Measurements from ENCODE around the gene ARID1B.

The ARID1B gene

DNA sequence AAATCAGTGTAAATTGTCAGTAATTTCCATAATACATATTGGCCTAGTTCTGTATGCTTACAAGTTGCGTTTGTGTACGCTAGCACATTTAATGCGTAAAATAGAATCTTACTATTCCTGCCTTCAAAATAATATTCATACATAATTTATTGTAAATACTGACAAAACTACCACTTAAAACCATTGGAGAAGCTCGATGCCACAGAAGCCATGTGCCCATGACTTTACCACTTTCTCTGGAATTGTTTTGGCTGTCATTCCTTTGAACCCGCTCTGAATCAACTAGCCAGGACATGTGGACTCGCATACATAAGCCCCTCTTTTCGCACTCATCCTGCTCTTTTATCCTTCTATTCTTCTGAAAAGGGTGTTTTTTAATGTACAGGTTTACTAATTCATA lies 394.6 kb downstream of the ARID1B start:
- DNase-seq: no peak

DNA sequence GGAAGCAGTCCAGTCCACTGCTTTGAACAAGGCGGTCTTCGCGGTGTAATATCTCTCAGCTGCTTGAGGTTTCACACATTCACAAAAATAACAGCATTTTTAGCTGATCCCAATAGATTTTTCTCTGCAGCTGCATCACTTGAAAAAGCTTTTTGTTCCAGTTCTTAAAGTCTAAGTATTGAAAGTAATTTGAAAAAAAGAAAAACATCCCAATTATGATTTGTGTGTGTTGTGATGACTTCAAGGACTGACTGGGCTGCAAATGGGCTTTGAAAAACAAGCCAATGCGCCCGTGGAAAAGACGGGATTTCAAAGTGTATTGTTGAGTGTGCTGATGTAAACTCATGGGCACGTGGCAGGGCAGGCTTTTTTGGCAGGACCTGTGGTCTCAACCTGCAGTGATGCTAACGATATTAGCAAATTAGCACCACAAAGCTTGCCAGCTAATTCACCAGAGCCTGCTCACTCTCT lies 395.1 kb downstream of the ARID1B start:
- peak; percentile 86 for DNase-seq

DNA sequence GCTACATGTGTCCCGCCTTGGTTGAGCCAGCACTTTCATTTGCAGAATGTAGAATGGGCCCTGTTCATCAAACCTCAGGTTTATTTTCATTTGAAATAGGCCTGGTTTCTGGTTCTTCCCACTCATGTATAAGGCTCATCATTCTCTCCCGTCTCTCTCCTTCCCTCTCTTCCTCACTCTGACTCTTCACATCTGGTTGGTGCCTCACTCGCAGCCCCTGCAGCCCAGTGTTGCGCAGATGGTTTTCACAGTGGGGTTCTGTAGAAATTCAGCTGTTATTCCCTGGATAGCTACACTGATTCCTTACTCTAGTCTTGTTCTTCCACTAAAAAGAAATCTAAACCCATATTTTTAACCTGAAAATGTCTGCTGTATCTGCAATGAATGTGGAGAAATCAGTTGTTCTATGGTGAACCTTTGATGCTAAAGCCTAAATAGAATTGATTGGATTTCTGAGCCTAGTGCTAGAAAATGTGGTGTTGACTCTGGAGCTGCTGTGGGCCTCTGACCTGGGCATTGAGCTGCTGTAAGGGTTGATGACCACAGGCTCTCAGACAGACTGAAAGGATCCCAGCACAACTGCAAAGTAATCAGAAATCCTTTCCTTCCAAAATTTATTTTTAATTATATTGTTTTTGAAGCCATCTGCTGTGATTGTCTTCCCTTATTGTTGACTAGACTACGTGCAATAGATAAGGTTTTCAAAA lies 395.8 kb downstream of the ARID1B start:
- no peak for DNase-seq

DNA sequence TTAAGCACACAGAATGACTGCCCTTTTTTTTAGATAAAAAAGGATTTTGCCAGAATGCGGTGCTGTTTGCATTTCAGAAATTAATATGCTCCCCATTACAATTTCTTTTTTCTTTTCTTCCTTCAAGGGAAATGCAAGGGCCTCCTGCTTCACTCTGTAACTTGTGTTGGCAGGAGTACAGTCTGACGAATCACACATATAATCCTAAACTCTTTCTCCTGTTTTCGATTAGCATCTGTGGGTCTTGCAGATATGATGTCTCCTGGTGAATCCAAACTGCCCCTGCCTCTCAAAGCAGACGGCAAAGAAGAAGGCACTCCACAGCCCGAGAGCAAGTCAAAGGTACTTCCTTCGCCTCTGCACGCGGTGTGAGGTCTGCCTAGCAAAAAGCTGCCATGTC lies 396.6 kb downstream of the ARID1B start:
- DNase-seq: no peak

DNA sequence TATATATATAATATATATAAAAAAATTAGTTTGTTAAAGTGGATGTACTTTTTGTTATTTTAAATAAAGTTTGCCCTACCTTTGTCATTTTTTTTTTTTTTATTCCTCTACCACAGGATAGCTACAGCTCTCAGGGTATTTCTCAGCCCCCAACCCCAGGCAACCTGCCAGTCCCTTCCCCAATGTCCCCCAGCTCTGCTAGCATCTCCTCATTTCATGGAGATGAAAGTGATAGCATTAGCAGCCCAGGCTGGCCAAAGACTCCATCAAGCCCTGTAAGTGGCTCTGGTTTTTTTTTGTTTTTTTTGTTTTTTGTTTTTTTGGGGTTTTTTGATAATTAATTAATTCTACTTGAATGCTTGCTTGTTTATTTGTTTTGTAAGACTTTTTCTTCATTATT lies 397.6 kb downstream of the ARID1B start:
- no peak for DNase-seq

DNA sequence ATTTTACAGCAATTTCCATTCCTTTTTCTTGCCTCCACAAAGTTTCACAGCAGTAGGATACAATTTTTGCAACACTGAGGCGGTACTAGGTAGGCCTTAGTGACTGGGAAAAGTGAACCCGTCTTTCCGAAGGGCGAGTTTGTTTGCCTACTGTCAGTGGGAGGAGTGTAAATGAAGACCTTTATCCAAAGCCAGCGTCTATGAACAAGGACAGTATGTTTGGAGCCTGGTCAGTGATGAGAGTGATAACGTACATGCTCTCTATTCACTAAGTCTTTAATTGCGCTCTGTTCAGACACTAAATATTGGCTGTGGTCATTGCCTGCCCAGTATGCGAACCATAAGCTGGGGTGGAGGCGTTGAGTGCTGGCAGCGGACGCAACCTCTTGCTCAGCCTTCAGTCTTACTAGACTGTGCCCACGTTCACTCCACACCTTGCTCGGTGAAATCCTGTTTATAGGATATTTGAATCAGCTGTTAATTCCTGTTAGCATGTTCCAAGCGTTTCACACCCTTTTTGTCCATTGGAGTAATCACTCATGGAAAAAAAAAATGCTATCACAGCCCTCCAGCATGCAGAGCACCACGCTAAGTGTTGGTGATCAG lies 400.7 kb downstream of the ARID1B start:
- DNase-seq: no peak

DNA sequence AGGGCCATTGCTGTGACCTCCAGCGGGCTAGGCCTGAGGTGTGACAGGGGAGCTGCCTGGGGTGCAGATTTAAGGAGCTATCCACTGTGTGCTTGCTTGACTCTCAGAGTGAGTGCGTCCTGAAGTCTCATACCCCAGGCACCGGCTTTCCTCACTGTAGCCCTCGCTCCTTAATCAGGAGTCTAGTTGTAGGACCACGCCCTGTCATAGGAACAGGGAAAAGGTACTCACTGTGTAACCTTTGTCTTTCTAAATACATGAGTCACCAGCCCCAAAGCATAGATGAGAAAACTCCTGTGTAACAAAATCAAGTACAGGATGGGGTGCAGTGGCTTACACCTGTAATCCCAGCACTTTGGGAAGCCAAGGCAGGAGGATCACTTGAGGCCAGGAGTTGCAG lies 404.5 kb downstream of the ARID1B start:
- DNase-seq: no peak

DNA sequence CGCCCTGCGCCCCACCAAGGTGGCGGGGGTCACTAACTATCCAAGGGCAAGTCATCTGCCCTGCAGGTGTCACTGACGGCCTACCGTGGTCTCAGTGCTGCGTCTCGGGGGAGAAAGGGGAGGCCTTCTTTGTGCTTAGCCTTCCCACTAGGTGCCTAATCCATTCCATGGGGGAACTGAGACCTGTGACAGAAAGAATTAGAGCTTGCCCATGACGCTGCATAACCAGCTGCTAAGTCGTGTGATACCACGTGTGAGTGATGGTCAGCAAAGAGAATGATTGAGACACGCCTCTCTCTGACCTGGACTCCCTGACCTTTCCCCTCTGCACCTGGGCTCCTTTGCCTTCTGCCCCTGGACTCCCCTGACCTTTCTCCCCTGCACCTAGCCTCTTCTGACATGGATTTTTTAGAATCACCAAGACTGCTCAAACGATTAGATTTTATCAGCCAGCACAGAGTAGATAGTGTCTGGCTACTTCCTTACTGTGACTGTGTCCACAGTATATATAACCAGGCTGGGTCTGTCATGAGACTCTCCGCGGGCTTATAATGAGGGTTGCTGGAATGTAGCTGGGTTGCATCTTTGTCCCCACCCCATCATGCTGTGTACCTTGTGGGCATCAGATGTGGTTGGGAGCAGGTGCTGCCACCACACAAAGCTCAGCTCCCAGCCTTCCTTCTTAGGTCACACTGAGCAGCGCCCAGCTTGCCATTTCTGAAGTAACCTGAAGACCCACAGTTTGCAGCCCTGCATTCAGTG lies 405.5 kb downstream of the ARID1B start:
- DNase-seq: no peak

DNA sequence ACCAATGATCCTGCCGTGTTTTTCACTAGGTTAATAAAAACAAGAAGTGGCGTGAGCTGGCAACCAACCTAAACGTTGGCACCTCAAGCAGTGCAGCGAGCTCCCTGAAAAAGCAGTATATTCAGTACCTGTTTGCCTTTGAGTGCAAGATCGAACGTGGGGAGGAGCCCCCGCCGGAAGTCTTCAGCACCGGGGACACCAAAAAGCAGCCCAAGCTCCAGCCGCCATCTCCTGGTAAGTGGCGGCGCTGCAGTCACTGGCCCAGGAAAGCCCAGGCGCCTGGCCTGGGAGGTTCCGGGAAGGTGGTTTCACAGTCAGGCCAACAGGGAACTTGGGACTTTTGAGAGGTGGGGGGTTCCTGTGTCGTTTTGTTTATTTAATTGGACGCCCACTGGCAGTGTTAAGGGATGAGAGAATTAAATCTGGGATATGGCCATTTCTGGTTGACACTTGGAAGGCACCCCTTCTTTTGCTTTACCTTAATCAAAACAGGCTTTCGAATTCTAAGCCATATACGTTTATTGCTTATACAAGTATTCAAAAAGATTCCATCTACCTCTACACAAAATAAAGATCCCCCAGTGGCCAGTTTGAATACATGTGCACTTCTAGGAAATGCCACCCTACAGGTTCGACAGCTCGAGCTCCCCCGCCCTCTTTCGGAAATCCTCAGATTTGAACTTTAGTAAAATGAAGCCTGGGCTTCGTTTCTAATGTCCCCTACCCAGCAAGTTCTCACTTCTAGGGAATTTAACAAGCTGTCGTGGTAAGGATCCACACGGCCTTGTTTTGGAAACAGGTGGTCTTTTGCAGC lies 407.2 kb downstream of the ARID1B start:
- DNase-seq: peak; percentile 87

DNA sequence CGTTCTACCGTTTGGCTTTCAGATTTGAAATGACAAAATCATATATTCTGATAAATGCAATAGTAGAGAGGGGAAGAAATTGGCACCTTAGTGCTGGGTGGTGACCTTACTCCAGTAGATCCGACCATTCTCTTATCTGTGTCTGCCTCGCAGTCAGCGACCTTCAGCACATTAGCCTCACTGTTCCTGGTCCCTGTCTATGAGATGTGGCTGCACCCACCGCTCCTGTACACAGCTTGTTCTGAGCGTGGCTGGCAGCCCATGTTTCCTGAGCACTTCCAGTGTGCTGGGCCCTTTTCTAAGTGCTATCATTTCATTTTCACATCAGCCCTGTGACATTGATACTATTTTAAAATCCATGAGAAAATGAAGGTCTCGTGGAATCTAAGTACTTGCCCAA lies 408.0 kb downstream of the ARID1B start:
- DNase-seq: no peak

DNA sequence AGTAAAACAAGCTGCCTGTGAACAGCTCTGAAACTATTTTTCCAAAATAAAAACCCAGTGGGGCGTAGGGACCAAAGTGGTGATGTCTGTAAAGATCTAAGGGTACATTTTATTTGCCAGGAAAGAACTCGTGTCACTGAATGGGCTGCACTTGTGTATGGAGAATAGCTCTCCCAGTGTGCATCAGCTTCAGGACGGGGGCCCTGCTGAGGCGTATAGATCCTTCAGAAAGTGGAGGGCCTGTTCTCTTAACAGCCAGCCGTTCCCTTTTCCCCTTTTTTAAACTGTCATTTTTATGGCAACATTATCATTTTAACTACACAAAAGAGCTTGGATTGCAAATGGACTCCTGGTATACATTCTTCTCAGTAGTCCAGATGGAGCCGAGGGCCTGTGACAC lies 408.8 kb downstream of the ARID1B start:
- no peak for DNase-seq

DNA sequence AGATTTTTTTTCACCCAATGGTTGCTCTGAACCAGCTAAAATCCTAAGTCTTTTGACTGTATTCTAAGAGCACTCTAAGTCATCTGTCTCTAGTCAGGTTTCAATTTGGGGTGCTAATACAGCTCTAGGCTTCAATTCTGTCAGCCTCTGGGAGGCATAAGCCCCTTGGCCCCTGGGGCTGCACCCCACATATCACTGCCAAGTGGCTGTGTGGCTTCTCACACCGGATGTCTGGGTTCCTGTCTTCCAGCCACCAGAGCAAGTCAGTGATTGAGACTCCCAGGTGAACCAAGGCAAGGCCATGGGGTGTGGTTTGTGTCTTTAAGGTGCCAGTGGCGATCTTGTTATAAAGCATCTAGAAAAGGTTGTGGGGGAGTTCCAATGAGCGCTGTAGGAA lies 409.6 kb downstream of the ARID1B start:
- no peak for DNase-seq

DNA sequence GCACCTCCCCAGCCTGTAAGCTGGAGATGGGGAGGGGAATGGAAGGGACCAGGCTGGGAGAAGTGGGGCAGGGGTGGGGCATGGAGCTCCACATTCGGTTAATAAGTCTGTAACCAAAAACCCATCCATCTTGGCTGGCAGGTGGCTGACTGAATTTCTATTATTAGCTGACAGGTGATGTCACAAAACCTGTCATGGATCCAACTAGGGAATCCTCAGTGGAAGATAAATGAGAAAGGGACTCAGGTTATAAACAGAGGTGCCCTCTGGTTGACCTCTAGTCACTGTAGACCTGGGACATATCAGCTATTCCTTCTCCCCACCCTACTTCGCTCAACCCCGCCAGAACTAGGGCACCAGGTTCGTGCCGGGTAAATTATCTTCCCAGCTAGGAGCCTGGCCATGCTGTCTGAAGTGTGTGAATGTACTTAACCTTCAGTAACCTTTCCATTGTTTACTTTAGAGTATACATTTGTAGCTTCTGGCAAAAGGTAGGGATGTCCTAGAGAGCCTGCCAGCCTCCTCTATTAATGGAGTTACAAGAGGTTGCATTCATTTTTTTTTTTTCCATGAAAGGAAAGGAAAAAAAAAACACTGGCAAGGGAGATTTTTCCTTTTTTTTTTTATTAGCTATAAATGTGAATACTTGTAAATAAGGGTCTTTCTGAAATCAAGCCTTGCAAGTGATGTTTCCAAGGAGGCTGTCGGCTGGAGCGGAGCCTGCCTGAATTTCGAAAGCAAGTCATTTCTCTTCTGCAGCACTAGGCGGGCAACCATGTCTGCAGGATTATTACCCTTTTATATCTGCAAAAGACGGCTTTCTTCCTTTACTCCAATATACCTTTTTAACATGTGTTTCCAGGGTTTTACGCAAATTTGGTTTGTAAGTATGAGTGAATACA lies 410.3 kb downstream of the ARID1B start:
- peak; percentile 100 for DNase-seq

DNA sequence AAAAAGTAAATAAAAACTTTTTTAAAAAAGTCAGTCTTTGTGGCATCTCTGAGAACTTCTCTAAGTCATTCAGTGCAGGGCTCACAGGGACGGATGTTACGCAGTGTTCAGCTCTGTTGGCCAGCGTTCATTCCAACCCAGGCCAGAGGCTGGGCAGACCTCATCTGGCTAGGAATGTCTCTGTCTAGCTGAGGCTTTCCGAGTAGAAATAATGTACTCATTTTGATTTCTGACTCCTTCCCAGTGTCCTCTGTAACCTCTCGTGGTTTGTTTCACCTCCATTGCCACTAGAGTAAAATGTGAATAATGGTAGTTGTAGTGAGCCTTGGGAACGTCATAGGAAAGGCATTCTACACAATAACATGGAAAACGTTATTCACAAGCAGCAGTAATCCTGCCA lies 411.0 kb downstream of the ARID1B start:
- no peak for DNase-seq

DNA sequence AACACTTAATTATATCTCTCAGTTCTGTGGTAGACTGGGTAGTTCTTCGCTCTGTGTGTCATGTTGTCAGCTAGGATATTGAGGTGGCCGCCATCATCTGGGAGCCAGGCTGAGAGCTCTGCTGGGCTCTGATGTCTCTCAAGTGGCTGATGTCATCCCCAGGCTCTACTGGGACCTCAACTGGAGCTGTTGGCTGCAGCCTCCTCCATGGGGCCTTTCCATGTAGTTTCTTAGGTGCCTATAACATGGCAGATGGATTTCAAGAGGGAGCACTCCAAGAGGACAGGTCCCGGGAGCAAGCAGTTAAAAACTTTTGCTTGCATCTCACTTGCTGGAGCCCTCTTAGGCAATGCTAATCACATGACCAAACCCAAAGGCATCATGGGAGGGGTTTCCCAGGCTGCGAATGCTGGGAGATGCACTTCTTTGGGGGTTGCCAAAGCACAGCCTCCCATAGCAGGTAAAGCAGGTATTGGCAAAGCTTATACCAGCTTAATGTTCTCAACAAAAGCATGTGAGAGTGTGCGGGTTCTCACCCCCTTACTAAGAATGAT lies 416.3 kb downstream of the ARID1B start:
- peak; percentile 61 for DNase-seq

DNA sequence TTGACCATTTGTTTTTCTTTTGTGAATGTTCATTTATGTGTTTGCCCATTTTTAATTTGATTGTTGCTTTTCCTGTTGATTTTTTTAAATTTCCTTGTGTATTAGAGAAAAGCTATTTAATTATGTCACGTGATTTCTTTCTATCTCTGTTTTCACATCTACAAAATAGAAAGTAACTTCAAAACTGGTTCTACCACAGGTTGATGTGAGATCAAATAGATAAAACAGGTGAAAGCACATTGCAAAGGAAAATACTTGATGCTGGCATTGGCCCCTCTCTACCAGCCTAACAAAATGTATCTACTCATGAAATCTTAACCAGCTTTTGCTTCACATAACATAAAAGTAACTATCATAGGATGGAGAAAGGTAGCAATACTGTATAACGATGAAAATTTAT lies 416.9 kb downstream of the ARID1B start:
- no peak for DNase-seq

DNA sequence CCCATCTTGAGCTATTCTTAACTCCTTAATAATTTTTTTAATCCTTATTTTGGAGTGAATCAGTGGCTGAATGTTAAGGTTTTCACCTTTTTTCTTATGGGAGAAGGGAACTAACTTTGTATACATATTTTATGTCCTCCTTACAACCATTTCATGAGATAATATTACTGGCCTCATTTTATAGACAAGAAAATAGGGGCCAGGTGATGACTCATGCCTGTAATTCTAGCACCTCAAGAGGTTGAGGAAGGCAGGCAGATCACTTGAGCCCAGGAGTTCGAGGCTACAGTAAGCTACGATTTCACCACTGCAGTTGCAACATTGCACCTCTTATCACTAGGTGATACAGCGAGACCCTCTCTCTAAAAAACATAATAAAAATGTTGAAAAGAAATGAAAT lies 417.5 kb downstream of the ARID1B start:
- no peak for DNase-seq

DNA sequence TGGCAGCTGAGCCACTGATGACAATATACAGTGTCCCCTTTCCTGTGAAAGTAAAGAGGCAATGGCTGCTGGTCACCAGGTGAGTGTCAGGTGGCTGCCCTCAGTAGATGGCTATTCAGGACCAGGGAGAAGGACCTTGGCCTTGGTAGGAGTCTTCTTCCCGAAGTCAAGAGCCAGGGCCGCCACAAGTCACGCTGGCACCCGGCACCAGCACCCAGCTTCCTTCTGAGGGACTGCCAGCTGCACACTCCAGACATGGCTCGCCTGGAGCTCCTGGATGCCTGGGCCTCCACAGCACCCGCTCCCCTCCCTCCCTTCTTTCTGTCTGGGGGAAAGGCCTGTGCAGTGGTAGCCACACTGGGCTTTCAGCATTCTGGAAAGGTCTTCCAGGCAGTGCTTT lies 419.2 kb downstream of the ARID1B start:
- no peak for DNase-seq

DNA sequence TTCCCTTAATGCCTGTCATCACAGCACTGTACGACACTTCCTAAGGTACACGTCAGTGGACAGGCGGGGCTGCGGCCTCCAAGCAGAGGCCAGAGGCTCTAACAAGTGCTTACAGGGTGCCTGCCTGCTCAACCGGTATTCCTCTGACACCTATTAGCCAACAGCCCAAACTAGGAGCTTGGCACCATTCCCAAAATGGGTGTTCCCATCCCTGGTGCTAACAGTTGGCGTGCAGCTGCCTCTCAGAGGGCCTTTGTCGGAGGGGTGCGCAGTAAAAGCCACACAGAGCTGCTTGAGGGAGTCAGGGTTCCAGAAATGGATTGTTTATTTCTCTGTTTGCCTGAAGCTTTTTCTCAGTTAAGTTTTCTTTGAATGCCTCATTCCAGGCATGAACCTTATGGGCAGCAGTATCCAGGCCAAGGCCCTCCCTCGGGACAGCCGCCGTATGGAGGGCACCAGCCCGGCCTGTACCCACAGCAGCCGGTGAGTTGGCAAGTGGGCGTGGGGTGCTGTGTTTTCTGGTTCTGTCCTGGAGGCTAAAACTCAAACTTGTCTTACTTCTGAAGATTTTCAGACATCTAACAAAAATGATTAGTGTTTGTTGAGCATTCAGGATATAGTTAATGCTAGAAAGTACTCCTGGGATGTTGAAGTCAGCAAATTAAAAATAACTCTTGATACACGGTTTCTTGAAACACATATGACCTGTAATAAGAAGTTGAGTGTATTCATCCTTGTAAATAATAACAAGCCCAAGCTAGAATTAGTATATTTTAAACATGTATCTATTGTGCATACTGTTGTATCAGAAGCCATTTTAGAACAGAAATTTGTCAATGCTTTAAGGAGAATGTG lies 421.5 kb downstream of the ARID1B start:
- peak; percentile 100 for DNase-seq

DNA sequence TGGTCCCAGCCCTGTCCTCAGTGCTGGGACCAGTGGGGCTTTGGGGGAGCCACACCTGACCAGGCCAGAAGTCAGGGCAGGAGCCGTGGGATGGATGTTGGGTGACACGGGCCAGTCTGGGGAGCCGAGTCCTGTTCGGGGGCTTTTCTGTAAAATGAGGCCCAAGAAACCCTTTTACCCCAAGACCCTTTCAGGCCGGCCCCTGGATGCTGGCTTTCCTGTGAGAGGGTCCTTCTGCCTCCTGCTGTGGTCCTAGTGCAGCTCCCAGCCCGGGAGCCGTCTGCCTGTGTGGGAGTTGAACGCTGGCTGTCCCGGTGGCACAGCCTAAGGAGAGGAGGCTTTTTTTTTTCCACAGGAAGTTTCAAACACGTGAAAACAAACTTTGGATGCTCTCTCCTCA lies 422.9 kb downstream of the ARID1B start:
- no peak for DNase-seq

DNA sequence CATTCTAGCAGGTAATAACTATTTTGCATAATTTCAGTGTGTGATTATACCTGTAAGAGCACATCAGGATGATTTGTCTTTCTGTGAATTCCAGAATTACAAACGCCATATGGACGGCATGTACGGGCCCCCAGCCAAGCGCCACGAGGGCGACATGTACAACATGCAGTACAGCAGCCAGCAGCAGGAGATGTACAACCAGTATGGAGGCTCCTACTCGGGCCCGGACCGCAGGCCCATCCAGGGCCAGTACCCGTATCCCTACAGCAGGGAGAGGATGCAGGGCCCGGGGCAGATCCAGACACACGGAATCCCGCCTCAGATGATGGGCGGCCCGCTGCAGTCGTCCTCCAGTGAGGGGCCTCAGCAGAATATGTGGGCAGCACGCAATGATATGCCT lies 423.4 kb downstream of the ARID1B start:
- DNase-seq: no peak
